H1 (cell line): ENCODE measurements around the gene INAVA. TPM values are rescaled to one million over a fixed set of nuclear protein-coding genes. Genes with fewer than 3 reads are reported as not detected.

Source experiments
- BCL11A ChIP-seq, 2 experiments: IDR thresholded peaks; one replicate each; pipeline ENCODE4 v1.6.1; 2011; ENCODE audit warnings: low read depth in 2 of 2, low read length in 2 of 2, mild to moderate bottlenecking in 2 of 2
- EGR1 ChIP-seq: IDR thresholded peaks from 2 replicates; pipeline ENCODE4 v1.6.1; 2011; ENCODE audit warnings: low read depth, low read length, borderline replicate concordance
- polyA plus RNA-seq, 7 experiments: library from polyadenylated mRNA; depleted of rRNA in 3 of 7; stranded (reverse) in 5 of 7; unstranded in 2 of 7; fragments of >200 nt in 5 of 7; fragments of 200-250 nt in 2 of 7; gene quantifications; 1 replicate in 5 of 7; 2 replicates in 1 of 7; 4 replicates in 1 of 7; pipeline versions ENCODE4 v1.2.1 to v1.2.3, GENCODE V29; 2011 to 2013; ENCODE audit warnings: missing spikeins in 2 of 7, mixed read lengths in 2 of 7
- total RNA-seq: library from RNA; stranded (reverse); fragmentation: NEBNext Ultra II Directional; extraction: Animal tissue kit (Norgen Biotek cat#: 25700); gene quantifications from 2 replicates; pipeline ENCODE4 v1.2.1, GENCODE V29; 2021

The INAVA gene
- total and polyA plus RNA-seq, 2 of the 8 experiments (the other 6 are each of a cell fraction or from before 2014, with no cell fraction given) = 46.8 to 49.3 TPM

GRCh38 chr1:200904772-200905171, 10.1 kb downstream of the INAVA start (continued):
- no peak for TF ChIP-seq BCL11A (IDR thresholded peaks at IDR 0.05; ENCODE audit: low read depth in 2 of 2, low read length in 2 of 2)
- no peak for TF ChIP-seq EGR1
